Superior temporal gyrus (tissue), 1 donor: Measurements from ENCODE around the gene TMEM220.
"Not testable (repeated sequence)": the region's sequence is repeated elsewhere in the genome, so short reads cannot be mapped to it uniquely, and the experiment has no call there.

ENCODE experiments used
- DNase-seq: peaks from one replicate; pipeline ENCODE4 v3.0.0-alpha.2; 2016; ENCODE audit errors: extremely low spot score

TMEM220 gene

GRCh38 chr17:10754861-10755591 is 25.2 kb upstream of the TMEM220 start:
- DNase-seq: no peak

- DNase-seq: no peak
Observed at GRCh38 chr17:10754109-10754508, 24.3 kb upstream of the TMEM220 start.

GRCh38 chr17:10752696-10753095 is 22.9 kb upstream of the TMEM220 start:
- no peak for DNase-seq

- DNase-seq: no peak
Observed at GRCh38 chr17:10751563-10751962, 21.7 kb upstream of the TMEM220 start.

- DNase-seq: no peak
Observed at GRCh38 chr17:10750210-10750609, 20.4 kb upstream of the TMEM220 start.

- no peak for DNase-seq
Observed at GRCh38 chr17:10748531-10749181, 18.8 kb upstream of the TMEM220 start.

GRCh38 chr17:10745231-10745630 is 15.4 kb upstream of the TMEM220 start:
- no peak for DNase-seq

GRCh38 chr17:10744501-10745000 is 14.7 kb upstream of the TMEM220 start:
- DNase-seq: no peak

GRCh38 chr17:10743316-10744009 is 13.6 kb upstream of the TMEM220 start:
- no peak for DNase-seq

GRCh38 chr17:10742431-10742830 is 12.6 kb upstream of the TMEM220 start:
- no peak for DNase-seq

GRCh38 chr17:10741416-10742135 is 11.8 kb upstream of the TMEM220 start:
- DNase-seq: no peak

GRCh38 chr17:10739386-10739785 is 9.6 kb upstream of the TMEM220 start:
- no peak for DNase-seq

- DNase-seq: no peak
Observed at GRCh38 chr17:10738521-10739258, 8.9 kb upstream of the TMEM220 start.

GRCh38 chr17:10737736-10738135 is 7.9 kb upstream of the TMEM220 start:
- no peak for DNase-seq

- DNase-seq: peak; percentile 81
Observed at GRCh38 chr17:10737168-10737622, 7.4 kb upstream of the TMEM220 start.

- DNase-seq: no peak
Observed at GRCh38 chr17:10735821-10736220, 6.0 kb upstream of the TMEM220 start.

GRCh38 chr17:10735251-10735650 is 5.4 kb upstream of the TMEM220 start:
- no peak for DNase-seq

GRCh38 chr17:10733666-10734065 is 3.8 kb upstream of the TMEM220 start:
- DNase-seq: no peak

- not testable (repeated sequence) for DNase-seq
Observed at GRCh38 chr17:10732121-10732520, 2.3 kb upstream of the TMEM220 start.

GRCh38 chr17:10731408-10731879 is 1.6 kb upstream of the TMEM220 start:
- DNase-seq: no peak

GRCh38 chr17:10730247-10730646 is 424 bp upstream of the TMEM220 start:
- not testable (repeated sequence) for DNase-seq
